SK-N-SH (cell line): ENCODE data around the gene LANCL3. TPM values are rescaled to one million over a fixed set of nuclear protein-coding genes. Genes with fewer than 3 reads are reported as not detected.

Experiments used
- CTCF ChIA-PET: fragments of 300-600, 350-600 bp; formaldehyde crosslinking; extraction: SDS; loops from one replicate; lab custom pipeline; 2021; lab: Yijun Ruan, JAX
- POLR2A ChIA-PET: fragments of 350-600 bp; sonication (Branson Sonifier 250); formaldehyde crosslinking; extraction: SDS; loops from one replicate; lab custom pipeline; 2020; ENCODE audit warnings: antibody characterized with exemption, inconsistent platforms; lab: Yijun Ruan, JAX
- DNase-seq: peaks from one replicate; pipeline ENCODE4 v3.0.0; 2012
- H2AFZ ChIP-seq: fragments of 200-600 bp; sonication (generic); 2 replicates; pipeline ENCODE4 v1.8.1; 2016; ENCODE audit warnings: antibody characterized with exemption, mild to moderate bottlenecking, low read depth
- H3F3A ChIP-seq: fragments of 200-600 bp; sonication (generic); replicated peaks from 2 replicates; pipeline ENCODE3; 2016; ENCODE audit warnings: antibody characterized with exemption, mild to moderate bottlenecking; ENCODE audit not compliant: insufficient read depth
- H3K27ac ChIP-seq, 2 experiments: fragments of 200-500 bp in 1 of 2; fragments of 200-600 bp in 1 of 2; sonication (Bioruptor generic) in 1 of 2; sonication (generic), shearing (Covaris generic) in 1 of 2; 2 replicates each; pipeline versions ENCODE4 v1.5.1 to v1.6.1; 2014 to 2016; ENCODE audit warnings: low read depth in 2 of 2, inconsistent platforms in 1 of 2, low read length in 1 of 2, mild to moderate bottlenecking in 1 of 2, mixed read lengths in 1 of 2
- H3K27me3 ChIP-seq: fragments of 200-600 bp; sonication (generic), shearing (Covaris generic); 2 replicates; pipeline ENCODE4 v1.6.1; 2016; ENCODE audit warnings: mixed run types; ENCODE audit not compliant: insufficient read depth
- H3K36me3 ChIP-seq, 2 experiments: fragments of 200-500 bp in 1 of 2; fragments of 200-600 bp in 1 of 2; sonication (Bioruptor generic) in 1 of 2; sonication (generic) in 1 of 2; replicated peaks in 1 of 2; 2 replicates each; pipeline versions ENCODE3 to v1.5.1; 2014 to 2016; ENCODE audit warnings: low read length in 1 of 2, mild to moderate bottlenecking in 1 of 2; ENCODE audit not compliant: insufficient read depth in 2 of 2, control insufficient read depth in 1 of 2
- H3K4me1 ChIP-seq, 2 experiments: fragments of 200-500 bp in 1 of 2; fragments of 200-600 bp in 1 of 2; sonication (Bioruptor generic) in 1 of 2; sonication (generic), shearing (Covaris generic) in 1 of 2; 2 replicates each; pipeline versions ENCODE4 v1.5.1 to v1.6.1; 2014 to 2016; ENCODE audit warnings: low read depth in 1 of 2, low read length in 1 of 2, mixed run types in 1 of 2; ENCODE audit not compliant: insufficient read depth in 2 of 2, control insufficient read depth in 1 of 2
- H3K4me2 ChIP-seq: fragments of 200-600 bp; sonication (generic), shearing (Covaris generic); 2 replicates; pipeline ENCODE4 v1.6.1; 2017; ENCODE audit warnings: mixed run types
- H3K4me3 ChIP-seq, 2 experiments: fragments of 200-500 bp in 1 of 2; fragments of 200-600 bp in 1 of 2; sonication (Bioruptor generic) in 1 of 2; sonication (generic), shearing (Covaris generic) in 1 of 2; 2 replicates each; pipeline versions ENCODE4 v1.5.1 to v1.8.1; 2014 to 2016; ENCODE audit warnings: low read depth in 2 of 2, inconsistent platforms in 1 of 2, low read length in 1 of 2, mild to moderate bottlenecking in 1 of 2, mixed read lengths in 1 of 2, moderate library complexity in 1 of 2
- H3K79me2 ChIP-seq: fragments of 200-600 bp; sonication (generic); 2 replicates; pipeline ENCODE4 v1.8.1; 2017; ENCODE audit warnings: mild to moderate bottlenecking; ENCODE audit not compliant: insufficient read depth
- H3K9ac ChIP-seq: fragments of 200-600 bp; sonication (generic); 2 replicates; pipeline ENCODE4 v1.6.1; 2017; ENCODE audit warnings: mixed run types
- H3K9me2 ChIP-seq: fragments of 200-600 bp; sonication (generic); 2 replicates; pipeline ENCODE4 v1.6.1; 2017; ENCODE audit warnings: mixed run types
- H3K9me3 ChIP-seq: fragments of 200-600 bp; sonication (generic); 2 replicates; pipeline ENCODE4 v1.6.1; 2017; ENCODE audit warnings: mixed run types, mild to moderate bottlenecking, moderate library complexity
- H4K20me1 ChIP-seq: fragments of 200-600 bp; sonication (generic); 2 replicates; pipeline ENCODE4 v1.6.1; 2017; ENCODE audit warnings: mild to moderate bottlenecking, mixed run types; ENCODE audit not compliant: insufficient read depth
- ELF1 ChIP-seq: IDR thresholded peaks from 2 replicates; pipeline ENCODE4 v1.4.0; 2012
- EP300 ChIP-seq, 2 experiments: IDR thresholded peaks; 2 replicates each; pipeline versions ENCODE4 v1.4.0 to v1.6.1; 2012; ENCODE audit warnings: borderline replicate concordance in 1 of 2, low read depth in 1 of 2, low read length in 1 of 2
- FOSL2 ChIP-seq: IDR thresholded peaks from 2 replicates; pipeline ENCODE4 v1.4.0; 2012; ENCODE audit warnings: low read depth, mild to moderate bottlenecking, moderate library complexity, borderline replicate concordance
- FOXJ3 ChIP-seq: sonication (generic); formaldehyde crosslinking; IDR thresholded peaks from 2 replicates; pipeline ENCODE4 v1.5.1; 2020; ENCODE audit warnings: mild to moderate bottlenecking, missing genetic modification reagents
- GABPA ChIP-seq: IDR thresholded peaks from 2 replicates; pipeline ENCODE4 v1.4.0; 2012; ENCODE audit warnings: low read depth, mild to moderate bottlenecking
- GATA2 ChIP-seq: sonication (generic); formaldehyde crosslinking; IDR thresholded peaks from 2 replicates; pipeline ENCODE4 v1.5.0; 2020; ENCODE audit warnings: mild to moderate bottlenecking, missing genetic modification reagents
- JUND ChIP-seq: IDR thresholded peaks from 2 replicates; pipeline ENCODE4 v1.4.0; 2012
- MXI1 ChIP-seq: IDR thresholded peaks from 2 replicates; pipeline ENCODE4 v1.6.1; 2012; ENCODE audit warnings: mild to moderate bottlenecking, low read depth, low read length, improper control_type of control experiment
- POLR2AphosphoS5 ChIP-seq: IDR thresholded peaks from 2 replicates; pipeline ENCODE4 v1.6.1; 2012; ENCODE audit warnings: low read depth, low read length
- RCOR1 ChIP-seq: fragments of 150-350 bp; IDR thresholded peaks from 2 replicates; pipeline ENCODE4 v1.6.1; 2017; ENCODE audit warnings: antibody characterized with exemption, low read length
- SIN3A ChIP-seq: IDR thresholded peaks from 2 replicates; pipeline ENCODE4 v1.6.1; 2012; ENCODE audit warnings: low read depth, mild to moderate bottlenecking, low read length, moderate library complexity, borderline replicate concordance
- SMC3 ChIP-seq: IDR thresholded peaks from 2 replicates; pipeline ENCODE4 v1.6.1; 2012; ENCODE audit warnings: low read depth, low read length, improper control_type of control experiment
- TAF1 ChIP-seq: IDR thresholded peaks from 2 replicates; pipeline ENCODE4 v1.6.1; 2012; ENCODE audit warnings: low read depth, mild to moderate bottlenecking, low read length, moderate library complexity, borderline replicate concordance
- YY1 ChIP-seq: IDR thresholded peaks from 2 replicates; pipeline ENCODE4 v1.4.0; 2012; ENCODE audit warnings: low read depth, mild to moderate bottlenecking
- WGBS: methylation state at CpG from one replicate; pipeline ENCODE4 v1.1.6; 2017; ENCODE audit warnings: low lambda C conversion rate; 5-methylcytosine and 5-hydroxymethylcytosine counted together
- polyA plus RNA-seq, 3 experiments: library from polyadenylated mRNA; depleted of rRNA; stranded (reverse); fragments of >200 nt; gene quantifications; 2 replicates each; pipeline ENCODE4 v1.2.3, GENCODE V29; 2012
- TF ChIP-seq, protein P1 (sequence below): IDR thresholded peaks from 2 replicates; pipeline ENCODE4 v1.4.0; 2012; ENCODE audit warnings: low read depth, borderline replicate concordance
- TF ChIP-seq, protein P2 (sequence below): fragments of 150-350 bp; IDR thresholded peaks from 2 replicates; pipeline ENCODE4 v1.6.1; 2017; ENCODE audit warnings: antibody characterized with exemption, low read length, low read depth, borderline replicate concordance
- TF ChIP-seq, protein P3 (sequence below): IDR thresholded peaks from 2 replicates; pipeline ENCODE4 v1.6.1; 2012; ENCODE audit warnings: mild to moderate bottlenecking, low read depth, low read length, moderate library complexity
- TF ChIP-seq, protein P4 (sequence below): IDR thresholded peaks from 2 replicates; pipeline ENCODE4 v1.4.0; 2012; ENCODE audit warnings: low read depth
- TF ChIP-seq, protein P5 (sequence below): fragments of 150-350 bp; IDR thresholded peaks from 2 replicates; pipeline ENCODE4 v1.6.1; 2016; ENCODE audit warnings: mild to moderate bottlenecking, low read depth, low read length
- TF ChIP-seq, protein P6 (sequence below): IDR thresholded peaks from 2 replicates; pipeline ENCODE4 v1.4.0; 2012; ENCODE audit warnings: low read depth, borderline replicate concordance

The LANCL3 gene
- polyA plus RNA-seq, 1 of the 3 experiments (the other 2 are of a cell fraction), result under 0.01 TPM

DNA sequence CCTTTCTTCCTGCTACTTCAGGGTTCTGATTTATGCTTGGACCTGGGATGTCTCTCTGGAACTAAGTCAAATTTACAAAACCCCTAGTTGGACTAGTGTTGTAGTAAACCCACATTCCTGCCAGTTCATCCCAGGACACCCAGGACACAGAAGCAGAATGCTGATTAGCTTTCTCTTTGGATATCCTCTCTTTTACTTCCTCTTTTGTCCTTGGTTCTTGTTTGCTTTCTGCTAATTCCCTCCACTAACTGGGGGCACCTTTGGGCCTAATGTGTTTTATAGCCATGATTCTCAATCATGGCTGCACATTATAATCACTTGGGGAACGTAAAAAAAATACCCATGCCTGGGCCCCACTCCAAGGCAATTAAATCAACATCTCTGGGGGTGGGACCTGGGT, 42.5 kb downstream of the LANCL3 start:
- Histone ChIP-seq H3F3A (no peaks in the 10 kb centered on the region), H2AFZ (no peak overlapping the region), H3K36me3 (no peaks in the 10 kb centered on the region), H3K27me3 (no peaks in the 10 kb centered on the region; the same call in 1 of the 2 replicates), H3K9me3 (no peaks in the 10 kb centered on the region), H3K4me2 (no peak overlapping the region), H3K9me2 (no peaks in the 10 kb centered on the region), H3K79me2 (no peaks in the 10 kb centered on the region), H3K4me1 (no peaks in the 10 kb centered on the region), H4K20me1 (no peaks in the 10 kb centered on the region), H3K9ac (no peak overlapping the region), H3K4me3 (no peak overlapping the region), H3K27ac (no peak overlapping the region)
- 5% methylated on average over 1 of the region's 1 CpG for WGBS
- no peak for DNase-seq
- ChIA-PET CTCF (no interaction called here), POLR2A (no interaction called here)
- TF ChIP-seq ELF1, result no peak
- no peak for TF ChIP-seq TAF1
- no peak for TF ChIP-seq GABPA
- no peak for TF ChIP-seq JUND
- no peak for TF ChIP-seq SIN3A
- TF ChIP-seq YY1, result no peak
- TF ChIP-seq MXI1, result no peak
- TF ChIP-seq GATA2 (CRISPR knock-in tag), result no peak
- TF ChIP-seq, protein P1, sequence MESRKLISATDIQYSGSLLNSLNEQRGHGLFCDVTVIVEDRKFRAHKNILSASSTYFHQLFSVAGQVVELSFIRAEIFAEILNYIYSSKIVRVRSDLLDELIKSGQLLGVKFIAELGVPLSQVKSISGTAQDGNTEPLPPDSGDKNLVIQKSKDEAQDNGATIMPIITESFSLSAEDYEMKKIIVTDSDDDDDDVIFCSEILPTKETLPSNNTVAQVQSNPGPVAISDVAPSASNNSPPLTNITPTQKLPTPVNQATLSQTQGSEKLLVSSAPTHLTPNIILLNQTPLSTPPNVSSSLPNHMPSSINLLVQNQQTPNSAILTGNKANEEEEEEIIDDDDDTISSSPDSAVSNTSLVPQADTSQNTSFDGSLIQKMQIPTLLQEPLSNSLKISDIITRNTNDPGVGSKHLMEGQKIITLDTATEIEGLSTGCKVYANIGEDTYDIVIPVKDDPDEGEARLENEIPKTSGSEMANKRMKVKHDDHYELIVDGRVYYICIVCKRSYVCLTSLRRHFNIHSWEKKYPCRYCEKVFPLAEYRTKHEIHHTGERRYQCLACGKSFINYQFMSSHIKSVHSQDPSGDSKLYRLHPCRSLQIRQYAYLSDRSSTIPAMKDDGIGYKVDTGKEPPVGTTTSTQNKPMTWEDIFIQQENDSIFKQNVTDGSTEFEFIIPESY, result no peak
- no peak for TF ChIP-seq EP300 (IDR thresholded peaks at IDR 0.05; ENCODE audit: borderline replicate concordance in 1 of 2, low read depth in 1 of 2, low read length in 1 of 2)
- TF ChIP-seq, protein P2, sequence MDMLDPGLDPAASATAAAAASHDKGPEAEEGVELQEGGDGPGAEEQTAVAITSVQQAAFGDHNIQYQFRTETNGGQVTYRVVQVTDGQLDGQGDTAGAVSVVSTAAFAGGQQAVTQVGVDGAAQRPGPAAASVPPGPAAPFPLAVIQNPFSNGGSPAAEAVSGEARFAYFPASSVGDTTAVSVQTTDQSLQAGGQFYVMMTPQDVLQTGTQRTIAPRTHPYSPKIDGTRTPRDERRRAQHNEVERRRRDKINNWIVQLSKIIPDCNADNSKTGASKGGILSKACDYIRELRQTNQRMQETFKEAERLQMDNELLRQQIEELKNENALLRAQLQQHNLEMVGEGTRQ, result no peak
- TF ChIP-seq, protein P3, sequence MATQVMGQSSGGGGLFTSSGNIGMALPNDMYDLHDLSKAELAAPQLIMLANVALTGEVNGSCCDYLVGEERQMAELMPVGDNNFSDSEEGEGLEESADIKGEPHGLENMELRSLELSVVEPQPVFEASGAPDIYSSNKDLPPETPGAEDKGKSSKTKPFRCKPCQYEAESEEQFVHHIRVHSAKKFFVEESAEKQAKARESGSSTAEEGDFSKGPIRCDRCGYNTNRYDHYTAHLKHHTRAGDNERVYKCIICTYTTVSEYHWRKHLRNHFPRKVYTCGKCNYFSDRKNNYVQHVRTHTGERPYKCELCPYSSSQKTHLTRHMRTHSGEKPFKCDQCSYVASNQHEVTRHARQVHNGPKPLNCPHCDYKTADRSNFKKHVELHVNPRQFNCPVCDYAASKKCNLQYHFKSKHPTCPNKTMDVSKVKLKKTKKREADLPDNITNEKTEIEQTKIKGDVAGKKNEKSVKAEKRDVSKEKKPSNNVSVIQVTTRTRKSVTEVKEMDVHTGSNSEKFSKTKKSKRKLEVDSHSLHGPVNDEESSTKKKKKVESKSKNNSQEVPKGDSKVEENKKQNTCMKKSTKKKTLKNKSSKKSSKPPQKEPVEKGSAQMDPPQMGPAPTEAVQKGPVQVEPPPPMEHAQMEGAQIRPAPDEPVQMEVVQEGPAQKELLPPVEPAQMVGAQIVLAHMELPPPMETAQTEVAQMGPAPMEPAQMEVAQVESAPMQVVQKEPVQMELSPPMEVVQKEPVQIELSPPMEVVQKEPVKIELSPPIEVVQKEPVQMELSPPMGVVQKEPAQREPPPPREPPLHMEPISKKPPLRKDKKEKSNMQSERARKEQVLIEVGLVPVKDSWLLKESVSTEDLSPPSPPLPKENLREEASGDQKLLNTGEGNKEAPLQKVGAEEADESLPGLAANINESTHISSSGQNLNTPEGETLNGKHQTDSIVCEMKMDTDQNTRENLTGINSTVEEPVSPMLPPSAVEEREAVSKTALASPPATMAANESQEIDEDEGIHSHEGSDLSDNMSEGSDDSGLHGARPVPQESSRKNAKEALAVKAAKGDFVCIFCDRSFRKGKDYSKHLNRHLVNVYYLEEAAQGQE, result no peak
- TF ChIP-seq FOXJ3 (CRISPR knock-in tag), result no peak
- TF ChIP-seq, protein P4, sequence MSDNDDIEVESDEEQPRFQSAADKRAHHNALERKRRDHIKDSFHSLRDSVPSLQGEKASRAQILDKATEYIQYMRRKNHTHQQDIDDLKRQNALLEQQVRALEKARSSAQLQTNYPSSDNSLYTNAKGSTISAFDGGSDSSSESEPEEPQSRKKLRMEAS, result no peak
- no peak for TF ChIP-seq RCOR1
- TF ChIP-seq, protein P5, sequence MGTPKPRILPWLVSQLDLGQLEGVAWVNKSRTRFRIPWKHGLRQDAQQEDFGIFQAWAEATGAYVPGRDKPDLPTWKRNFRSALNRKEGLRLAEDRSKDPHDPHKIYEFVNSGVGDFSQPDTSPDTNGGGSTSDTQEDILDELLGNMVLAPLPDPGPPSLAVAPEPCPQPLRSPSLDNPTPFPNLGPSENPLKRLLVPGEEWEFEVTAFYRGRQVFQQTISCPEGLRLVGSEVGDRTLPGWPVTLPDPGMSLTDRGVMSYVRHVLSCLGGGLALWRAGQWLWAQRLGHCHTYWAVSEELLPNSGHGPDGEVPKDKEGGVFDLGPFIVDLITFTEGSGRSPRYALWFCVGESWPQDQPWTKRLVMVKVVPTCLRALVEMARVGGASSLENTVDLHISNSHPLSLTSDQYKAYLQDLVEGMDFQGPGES, result no peak
- TF ChIP-seq SMC3, result no peak
- TF ChIP-seq, protein P6, sequence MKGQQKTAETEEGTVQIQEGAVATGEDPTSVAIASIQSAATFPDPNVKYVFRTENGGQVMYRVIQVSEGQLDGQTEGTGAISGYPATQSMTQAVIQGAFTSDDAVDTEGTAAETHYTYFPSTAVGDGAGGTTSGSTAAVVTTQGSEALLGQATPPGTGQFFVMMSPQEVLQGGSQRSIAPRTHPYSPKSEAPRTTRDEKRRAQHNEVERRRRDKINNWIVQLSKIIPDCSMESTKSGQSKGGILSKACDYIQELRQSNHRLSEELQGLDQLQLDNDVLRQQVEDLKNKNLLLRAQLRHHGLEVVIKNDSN, result no peak
- no peak for TF ChIP-seq POLR2AphosphoS5
- no peak for TF ChIP-seq FOSL2
